SK-N-SH (cell line): ENCODE results near the gene NFKB1. TPM values are rescaled to one million over a fixed set of nuclear protein-coding genes. Genes with fewer than 3 reads are reported as not detected.

Source experiments
- CTCF ChIA-PET: fragments of 300-600, 350-600 bp; formaldehyde crosslinking; extraction: SDS; loops from one replicate; lab custom pipeline; 2021; lab: Yijun Ruan, JAX
- POLR2A ChIA-PET: fragments of 350-600 bp; sonication (Branson Sonifier 250); formaldehyde crosslinking; extraction: SDS; loops from one replicate; lab custom pipeline; 2020; ENCODE audit warnings: antibody characterized with exemption, inconsistent platforms; lab: Yijun Ruan, JAX
- DNase-seq: peaks from one replicate; pipeline ENCODE4 v3.0.0; 2012
- H2AFZ ChIP-seq: fragments of 200-600 bp; sonication (generic); 2 replicates; pipeline ENCODE4 v1.8.1; 2016; ENCODE audit warnings: antibody characterized with exemption, mild to moderate bottlenecking, low read depth
- H3F3A ChIP-seq: fragments of 200-600 bp; sonication (generic); replicated peaks from 2 replicates; pipeline ENCODE3; 2016; ENCODE audit warnings: antibody characterized with exemption, mild to moderate bottlenecking; ENCODE audit not compliant: insufficient read depth
- H3K27ac ChIP-seq, 2 experiments: fragments of 200-500 bp in 1 of 2; fragments of 200-600 bp in 1 of 2; sonication (Bioruptor generic) in 1 of 2; sonication (generic), shearing (Covaris generic) in 1 of 2; 2 replicates each; pipeline versions ENCODE4 v1.5.1 to v1.6.1; 2014 to 2016; ENCODE audit warnings: low read depth in 2 of 2, inconsistent platforms in 1 of 2, low read length in 1 of 2, mild to moderate bottlenecking in 1 of 2, mixed read lengths in 1 of 2
- H3K27me3 ChIP-seq: fragments of 200-600 bp; sonication (generic), shearing (Covaris generic); 2 replicates; pipeline ENCODE4 v1.6.1; 2016; ENCODE audit warnings: mixed run types; ENCODE audit not compliant: insufficient read depth
- H3K36me3 ChIP-seq, 2 experiments: fragments of 200-500 bp in 1 of 2; fragments of 200-600 bp in 1 of 2; sonication (Bioruptor generic) in 1 of 2; sonication (generic) in 1 of 2; replicated peaks in 1 of 2; 2 replicates each; pipeline versions ENCODE3 to v1.5.1; 2014 to 2016; ENCODE audit warnings: low read length in 1 of 2, mild to moderate bottlenecking in 1 of 2; ENCODE audit not compliant: insufficient read depth in 2 of 2, control insufficient read depth in 1 of 2
- H3K4me1 ChIP-seq, 2 experiments: fragments of 200-500 bp in 1 of 2; fragments of 200-600 bp in 1 of 2; sonication (Bioruptor generic) in 1 of 2; sonication (generic), shearing (Covaris generic) in 1 of 2; 2 replicates each; pipeline versions ENCODE4 v1.5.1 to v1.6.1; 2014 to 2016; ENCODE audit warnings: low read depth in 1 of 2, low read length in 1 of 2, mixed run types in 1 of 2; ENCODE audit not compliant: insufficient read depth in 2 of 2, control insufficient read depth in 1 of 2
- H3K4me2 ChIP-seq: fragments of 200-600 bp; sonication (generic), shearing (Covaris generic); 2 replicates; pipeline ENCODE4 v1.6.1; 2017; ENCODE audit warnings: mixed run types
- H3K4me3 ChIP-seq, 2 experiments: fragments of 200-500 bp in 1 of 2; fragments of 200-600 bp in 1 of 2; sonication (Bioruptor generic) in 1 of 2; sonication (generic), shearing (Covaris generic) in 1 of 2; 2 replicates each; pipeline versions ENCODE4 v1.5.1 to v1.8.1; 2014 to 2016; ENCODE audit warnings: low read depth in 2 of 2, inconsistent platforms in 1 of 2, low read length in 1 of 2, mild to moderate bottlenecking in 1 of 2, mixed read lengths in 1 of 2, moderate library complexity in 1 of 2
- H3K79me2 ChIP-seq: fragments of 200-600 bp; sonication (generic); 2 replicates; pipeline ENCODE4 v1.8.1; 2017; ENCODE audit warnings: mild to moderate bottlenecking; ENCODE audit not compliant: insufficient read depth
- H3K9ac ChIP-seq: fragments of 200-600 bp; sonication (generic); 2 replicates; pipeline ENCODE4 v1.6.1; 2017; ENCODE audit warnings: mixed run types
- H3K9me2 ChIP-seq: fragments of 200-600 bp; sonication (generic); 2 replicates; pipeline ENCODE4 v1.6.1; 2017; ENCODE audit warnings: mixed run types
- H3K9me3 ChIP-seq: fragments of 200-600 bp; sonication (generic); 2 replicates; pipeline ENCODE4 v1.6.1; 2017; ENCODE audit warnings: mixed run types, mild to moderate bottlenecking, moderate library complexity
- H4K20me1 ChIP-seq: fragments of 200-600 bp; sonication (generic); 2 replicates; pipeline ENCODE4 v1.6.1; 2017; ENCODE audit warnings: mild to moderate bottlenecking, mixed run types; ENCODE audit not compliant: insufficient read depth
- CHD2 ChIP-seq: fragments of 150-350 bp; IDR thresholded peaks from 2 replicates; pipeline ENCODE4 v1.6.1; 2018; ENCODE audit warnings: low read length; ENCODE audit not compliant: partially characterized antibody
- CTCF ChIP-seq: fragments of 200-600 bp; sonication (generic); IDR thresholded peaks from 2 replicates; pipeline ENCODE4 v1.6.1; 2017; ENCODE audit warnings: antibody characterized with exemption, mild to moderate bottlenecking, moderate library complexity
- EP300 ChIP-seq, 2 experiments: IDR thresholded peaks; 2 replicates each; pipeline versions ENCODE4 v1.4.0 to v1.6.1; 2012; ENCODE audit warnings: borderline replicate concordance in 1 of 2, low read depth in 1 of 2, low read length in 1 of 2
- EZH2phosphoT487 ChIP-seq: fragments of 200-600 bp; sonication (generic); IDR thresholded peaks from 2 replicates; pipeline ENCODE4 v1.6.1; 2017; ENCODE audit warnings: low read depth, mixed run types, mild to moderate bottlenecking, antibody characterized with exemption, moderate library complexity, borderline replicate concordance
- FOSL2 ChIP-seq: IDR thresholded peaks from 2 replicates; pipeline ENCODE4 v1.4.0; 2012; ENCODE audit warnings: low read depth, mild to moderate bottlenecking, moderate library complexity, borderline replicate concordance
- FOXM1 ChIP-seq: IDR thresholded peaks from 2 replicates; pipeline ENCODE4 v1.4.0; 2012; ENCODE audit warnings: low read depth, mild to moderate bottlenecking
- GABPA ChIP-seq: IDR thresholded peaks from 2 replicates; pipeline ENCODE4 v1.4.0; 2012; ENCODE audit warnings: low read depth, mild to moderate bottlenecking
- GATA2 ChIP-seq: sonication (generic); formaldehyde crosslinking; IDR thresholded peaks from 2 replicates; pipeline ENCODE4 v1.5.0; 2020; ENCODE audit warnings: mild to moderate bottlenecking, missing genetic modification reagents
- JUND ChIP-seq: IDR thresholded peaks from 2 replicates; pipeline ENCODE4 v1.4.0; 2012
- MEF2A ChIP-seq: IDR thresholded peaks from 2 replicates; pipeline ENCODE4 v1.4.0; 2012; ENCODE audit warnings: low read depth, borderline replicate concordance
- NFIC ChIP-seq: IDR thresholded peaks from 2 replicates; pipeline ENCODE4 v1.4.0; 2012; ENCODE audit warnings: borderline replicate concordance
- NRF1 ChIP-seq: IDR thresholded peaks from 2 replicates; pipeline ENCODE4 v1.6.1; 2012; ENCODE audit warnings: low read depth, mild to moderate bottlenecking, low read length
- POLR2AphosphoS5 ChIP-seq: IDR thresholded peaks from 2 replicates; pipeline ENCODE4 v1.6.1; 2012; ENCODE audit warnings: low read depth, low read length
- RCOR1 ChIP-seq: fragments of 150-350 bp; IDR thresholded peaks from 2 replicates; pipeline ENCODE4 v1.6.1; 2017; ENCODE audit warnings: antibody characterized with exemption, low read length
- REST ChIP-seq: IDR thresholded peaks from 2 replicates; pipeline ENCODE4 v1.6.1; 2012; ENCODE audit warnings: mild to moderate bottlenecking, low read depth, low read length, moderate library complexity
- RXRA ChIP-seq: IDR thresholded peaks from 2 replicates; pipeline ENCODE4 v1.4.0; 2012; ENCODE audit warnings: low read depth, mild to moderate bottlenecking, borderline replicate concordance
- SMC3 ChIP-seq: IDR thresholded peaks from 2 replicates; pipeline ENCODE4 v1.6.1; 2012; ENCODE audit warnings: low read depth, low read length, improper control_type of control experiment
- TCF12 ChIP-seq: IDR thresholded peaks from 2 replicates; pipeline ENCODE4 v1.4.0; 2012
- USF2 ChIP-seq: fragments of 150-350 bp; IDR thresholded peaks from 2 replicates; pipeline ENCODE4 v1.6.1; 2017; ENCODE audit warnings: antibody characterized with exemption, low read length, low read depth, borderline replicate concordance
- WGBS: methylation state at CpG from one replicate; pipeline ENCODE4 v1.1.6; 2017; ENCODE audit warnings: low lambda C conversion rate; 5-methylcytosine and 5-hydroxymethylcytosine counted together
- polyA plus RNA-seq, 3 experiments: library from polyadenylated mRNA; depleted of rRNA; stranded (reverse); fragments of >200 nt; gene quantifications; 2 replicates each; pipeline ENCODE4 v1.2.3, GENCODE V29; 2012
- TF ChIP-seq, protein P1 (sequence below): IDR thresholded peaks from 2 replicates; pipeline ENCODE4 v1.4.0; 2012; ENCODE audit warnings: low read depth
- TF ChIP-seq, protein P2 (sequence below): IDR thresholded peaks from 2 replicates; pipeline ENCODE4 v1.4.0; 2012; ENCODE audit warnings: low read depth, borderline replicate concordance

NFKB1 gene
- polyA plus RNA-seq, 1 of the 3 experiments (the other 2 are of a cell fraction) = 14.1 TPM

DNA sequence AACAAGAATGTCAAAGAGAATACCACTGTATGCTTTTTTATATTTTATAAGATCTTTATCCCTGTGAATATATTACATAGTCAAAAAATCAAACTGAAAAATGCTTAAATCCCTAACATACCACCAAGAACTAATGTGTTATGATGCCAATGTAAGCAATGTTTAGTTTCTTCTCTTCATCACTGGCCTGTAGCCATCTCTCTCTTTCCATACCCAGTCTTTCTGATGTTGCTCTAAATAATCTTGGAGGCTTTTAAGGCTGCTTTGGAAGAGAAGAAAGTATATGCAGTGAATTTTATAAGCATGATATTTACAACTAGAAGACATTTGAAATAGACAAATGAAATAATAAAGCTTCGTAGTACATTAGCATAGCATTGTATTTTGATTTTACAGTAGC lies 82.9 kb downstream of the NFKB1 start:
- peaks cover 58 to 71% of the 10 kb centered on the region in 2 experiments for H3K36me3 ChIP-seq
- no peaks in the 10 kb centered on the region for H3K9me3 ChIP-seq
- no peak for TF ChIP-seq JUND
- no peak for TF ChIP-seq MEF2A
- TF ChIP-seq GABPA = no peak
- no peak for TF ChIP-seq GATA2 (CRISPR knock-in tag)
- no peak for TF ChIP-seq RXRA
- TF ChIP-seq EZH2phosphoT487 = no peak
- TF ChIP-seq, protein P1, sequence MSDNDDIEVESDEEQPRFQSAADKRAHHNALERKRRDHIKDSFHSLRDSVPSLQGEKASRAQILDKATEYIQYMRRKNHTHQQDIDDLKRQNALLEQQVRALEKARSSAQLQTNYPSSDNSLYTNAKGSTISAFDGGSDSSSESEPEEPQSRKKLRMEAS = no peak
- no peak for TF ChIP-seq EP300 (IDR thresholded peaks at IDR 0.05; ENCODE audit: borderline replicate concordance in 1 of 2, low read depth in 1 of 2, low read length in 1 of 2)
- TF ChIP-seq TCF12 = no peak
- no peak for TF ChIP-seq CHD2
- no peak for TF ChIP-seq RCOR1
- H3K9ac ChIP-seq = no peak overlapping the region
- WGBS = 98% methylated on average over 1 of the region's 1 CpG
- H3F3A ChIP-seq = no peaks in the 10 kb centered on the region
- H3K9me2 ChIP-seq = no peaks in the 10 kb centered on the region
- no peak for DNase-seq
- no peaks in the 10 kb centered on the region for H3K79me2 ChIP-seq
- H3K4me3 ChIP-seq = no peak overlapping the region
- POLR2A ChIA-PET = no interaction called here
- H3K27ac ChIP-seq = no peak overlapping the region
- H3K27me3 ChIP-seq = no peaks in the 10 kb centered on the region
- H3K4me2 ChIP-seq = no peak overlapping the region
- H3K4me1 ChIP-seq = no peaks in the 10 kb centered on the region
- CTCF ChIA-PET = no interaction called here
- no peaks in the 10 kb centered on the region for H4K20me1 ChIP-seq
- no peak overlapping the region for H2AFZ ChIP-seq

GRCh38 chr4:102585329-102585728 lies 84.2 kb downstream of the NFKB1 start:
- H3K9ac ChIP-seq = no peak overlapping the region
- no peaks in the 10 kb centered on the region for H3K4me1 ChIP-seq
- ChIA-PET POLR2A (no interaction called here), CTCF (no interaction called here)
- no peak overlapping the region for H3K27ac ChIP-seq
- H3K9me3 ChIP-seq = no peaks in the 10 kb centered on the region
- no peaks in the 10 kb centered on the region for H3K9me2 ChIP-seq
- H3K36me3 ChIP-seq = peaks cover 53 to 75% of the 10 kb centered on the region in 2 experiments
- H3K4me3 ChIP-seq = no peak overlapping the region
- no peak for DNase-seq
- H3K4me2 ChIP-seq = no peak overlapping the region
- 95% methylated on average over 2 of the region's 2 CpGs for WGBS
- H3K79me2 ChIP-seq = no peaks in the 10 kb centered on the region
- H4K20me1 ChIP-seq = no peaks in the 10 kb centered on the region
- H3K27me3 ChIP-seq = no peaks in the 10 kb centered on the region
- H3F3A ChIP-seq = no peaks in the 10 kb centered on the region
- H2AFZ ChIP-seq = no peak overlapping the region
- TF ChIP-seq GATA2 (CRISPR knock-in tag) (no peak), SMC3 (no peak), NFIC (no peak), CHD2 (no peak), POLR2AphosphoS5 (no peak), FOSL2 (no peak), USF2 (no peak), TCF12 (no peak), REST (no peak), EZH2phosphoT487 (no peak), CTCF (no peak), FOXM1 (no peak), NRF1 (no peak)
- TF ChIP-seq, protein P2, sequence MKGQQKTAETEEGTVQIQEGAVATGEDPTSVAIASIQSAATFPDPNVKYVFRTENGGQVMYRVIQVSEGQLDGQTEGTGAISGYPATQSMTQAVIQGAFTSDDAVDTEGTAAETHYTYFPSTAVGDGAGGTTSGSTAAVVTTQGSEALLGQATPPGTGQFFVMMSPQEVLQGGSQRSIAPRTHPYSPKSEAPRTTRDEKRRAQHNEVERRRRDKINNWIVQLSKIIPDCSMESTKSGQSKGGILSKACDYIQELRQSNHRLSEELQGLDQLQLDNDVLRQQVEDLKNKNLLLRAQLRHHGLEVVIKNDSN = no peak
